Epidermal melanocyte (primary cell): Measurements from ENCODE around the gene NAMPT.
"Not testable (repeated sequence)": the region's sequence is repeated elsewhere in the genome, so short reads cannot be mapped to it uniquely, and the experiment has no call there.

Source experiments
- DNase-seq: peaks from one replicate; pipeline ENCODE4 v3.0.0; 2011; ENCODE audit warnings: low spot score; ENCODE audit not compliant: insufficient read length

The NAMPT gene

GRCh38 chr7:106234425-106234824 is 50.4 kb downstream of the NAMPT start:
- no peak for DNase-seq

GRCh38 chr7:106231856-106232490 is 52.8 kb downstream of the NAMPT start:
- DNase-seq, result no peak

GRCh38 chr7:106225856-106226255 is 58.9 kb downstream of the NAMPT start:
- DNase-seq, result no peak

- no peak for DNase-seq
These were observed 60.0 kb downstream of the NAMPT start for GRCh38 chr7:106224797-106225196.

- no peak for DNase-seq
These were observed 61.6 kb downstream of the NAMPT start for GRCh38 chr7:106223156-106223555.

GRCh38 chr7:106222545-106222944 is 62.2 kb downstream of the NAMPT start:
- no peak for DNase-seq

GRCh38 chr7:106220307-106220706 is 64.5 kb downstream of the NAMPT start:
- no peak for DNase-seq

GRCh38 chr7:106219170-106219569 is 65.6 kb downstream of the NAMPT start:
- DNase-seq, result no peak

GRCh38 chr7:106218546-106218945 is 66.2 kb downstream of the NAMPT start:
- DNase-seq, result no peak

- DNase-seq, result no peak
These were observed 67.8 kb downstream of the NAMPT start for GRCh38 chr7:106216923-106217542.

GRCh38 chr7:106216517-106216922 is 68.3 kb downstream of the NAMPT start:
- DNase-seq, result peak; percentile 30

GRCh38 chr7:106215868-106216516 is 68.8 kb downstream of the NAMPT start:
- no peak for DNase-seq

- not testable (repeated sequence) for DNase-seq
These were observed 75.8 kb downstream of the NAMPT start for GRCh38 chr7:106208944-106209343.

- DNase-seq, result no peak
These were observed 77.8 kb downstream of the NAMPT start for GRCh38 chr7:106206826-106207541.

- DNase-seq, result no peak
These were observed 79.1 kb downstream of the NAMPT start for GRCh38 chr7:106205621-106206222.

GRCh38 chr7:106203473-106203872 is 81.3 kb downstream of the NAMPT start:
- no peak for DNase-seq

GRCh38 chr7:106201164-106201563 is 83.6 kb downstream of the NAMPT start:
- DNase-seq, result no peak

GRCh38 chr7:106199813-106200364 is 84.9 kb downstream of the NAMPT start:
- DNase-seq, result no peak

GRCh38 chr7:106199024-106199423 is 85.8 kb downstream of the NAMPT start:
- no peak for DNase-seq
